Smooth muscle cell of the umbilical artery (primary cell): ENCODE measurements around the gene MOB3B. TPM values are rescaled to one million over a fixed set of nuclear protein-coding genes. Genes with fewer than 3 reads are reported as not detected.

Source experiments
- total RNA-seq: library from RNA; depleted of rRNA; stranded (reverse); fragments of >200 nt; gene quantifications from 2 replicates; pipeline ENCODE4 v1.2.3, GENCODE V29; 2014

The MOB3B gene
- total RNA-seq, result 0.18 and 0.30 TPM in 2 replicates

GRCh38 chr9:27529316-27530278 lies at the start of gene MOB3B:
Gene MOB3B, minus strand, starts transcription at chr9:27529814. Its CDS starts 74,264 bp downstream, at chr9:27455550.

GRCh38 chr9:27572918-27573633 lies 43.5 kb upstream of the MOB3B start, which contains the start of gene C9orf72:
Gene C9orf72, minus strand, starts transcription at chr9:27573481. Its CDS starts 6,361 bp downstream, at chr9:27567120.

GRCh38 chr9:27524236-27524635 lies 5.4 kb downstream of the MOB3B start, which contains the start of gene IFNK:
Gene IFNK, plus strand, starts transcription at chr9:27524290. Its CDS starts 47 bp downstream, at chr9:27524337.

GRCh38 chr9:27297050-27297449 lies 232.6 kb downstream of the MOB3B start, which contains the start of gene EQTN:
Gene EQTN, minus strand, starts transcription at chr9:27297150. Its CDS starts 95 bp downstream, at chr9:27297055.

Other genes starting within 250 kb of the MOB3B start
- gene EQTN, start 232.7 kb downstream of the MOB3B start, total RNA-seq, result not detected in 2 replicates
- not detected in 2 replicates for gene IFNK, start 5.5 kb downstream of the MOB3B start, total RNA-seq
- gene C9orf72, start 43.7 kb upstream of the MOB3B start, total RNA-seq, result 5.3 and 9.2 TPM in 2 replicates